Thyroid gland (tissue), 4 donors: ENCODE data around the gene ARHGEF33. TPM values are rescaled to one million over a fixed set of nuclear protein-coding genes. Genes with fewer than 3 reads are reported as not detected.

ENCODE experiments used
- DNase-seq, 2 donors: peaks; one replicate each; pipeline ENCODE4 v3.0.0-alpha.2; 2019
- H3K27ac ChIP-seq, 3 donors: fragments of 200-600 bp; sonication (generic); 1 replicate in 2 of 3; 2 replicates in 1 of 3; pipeline ENCODE4 v1.5.1; 2016 to 2019; ENCODE audit warnings: mild to moderate bottlenecking in 1 of 3, moderate library complexity in 1 of 3
- H3K27me3 ChIP-seq: fragments of 200-600 bp; sonication (generic); one replicate; pipeline ENCODE4 v1.5.1; 2019
- H3K36me3 ChIP-seq, 2 donors: fragments of 200-600 bp; sonication (generic); one replicate each; pipeline ENCODE4 v1.5.1; 2016 to 2019
- H3K4me1 ChIP-seq, 2 donors: fragments of 200-600 bp; sonication (generic); one replicate each; pipeline ENCODE4 v1.5.1; 2017 to 2019
- H3K4me3 ChIP-seq, 3 donors: fragments of 200-600 bp; sonication (generic); replicated peaks in 1 of 3; 1 replicate in 2 of 3; 2 replicates in 1 of 3; pipeline ENCODE4 v1.5.1; 2016; ENCODE audit warnings: mild to moderate bottlenecking in 1 of 3
- H3K9me3 ChIP-seq: fragments of 200-600 bp; sonication (generic); one replicate; pipeline ENCODE4 v1.5.1; 2017
- CTCF ChIP-seq, 6 experiments: fragments of 200-600 bp in 3 of 6; fragments of 450-650 bp in 3 of 6; sonication (generic) in 3 of 6; IDR thresholded peaks; one replicate each; pipeline ENCODE4 v1.5.1; 2016 to 2019; ENCODE audit warnings: antibody characterized with exemption in 6 of 6, mild to moderate bottlenecking in 2 of 6, inconsistent platforms in 1 of 6, moderate library complexity in 1 of 6
- POLR2A ChIP-seq, 2 donors: fragments of 450-650 bp; IDR thresholded peaks; one replicate each; pipeline ENCODE4 v1.6.1; 2017; ENCODE audit warnings: antibody characterized with exemption in 2 of 2, mild to moderate bottlenecking in 2 of 2, moderate library complexity in 1 of 2
- WGBS, 2 donors: methylation state at CpG; one replicate each; pipeline ENCODE4 v1.1.5; 2017; 5-methylcytosine and 5-hydroxymethylcytosine counted together
- intact Hi-C: fragments of 100-400 bp; cut with DNase I; formaldehyde crosslinking; loops from one replicate; pipeline ENCODE4 v1.15.1; 2023
- total RNA-seq, 4 donors: library from RNA; depleted of rRNA; stranded (reverse); fragments of >200 nt; gene quantifications; one replicate each; pipeline ENCODE4 v1.2.3, GENCODE V29; 2016

The ARHGEF33 gene
- total RNA-seq, 4 donors from 2014 or later: 1.3 to 4.6 (median 1.6) TPM

- H3K27ac ChIP-seq: no peak overlapping the region
- H3K9me3 ChIP-seq: no peaks in the 10 kb centered on the region
- peaks cover 0 to 16% of the 10 kb centered on the region in 2 donors for H3K36me3 ChIP-seq
- intact Hi-C loops: no loop called here
- 92 to 94% methylated on average over 3 of the region's 3 CpGs for WGBS, 2 donors
- H3K4me3 ChIP-seq: no peak overlapping the region
- no peaks in the 10 kb centered on the region for H3K27me3 ChIP-seq
- no peaks in the 10 kb centered on the region for H3K4me1 ChIP-seq
- DNase-seq: no peak
- no peak for TF ChIP-seq POLR2A (IDR thresholded peaks at IDR 0.05)
- TF ChIP-seq CTCF (IDR thresholded peaks at IDR 0.05): no peak
Observed at GRCh38 chr2:38866773-38867443, 22.8 kb upstream of the ARHGEF33 start.

- Histone ChIP-seq H3K36me3 (peaks cover 0 to 7% of the 10 kb centered on the region in 2 donors), H3K27me3 (no peaks in the 10 kb centered on the region), H3K9me3 (no peaks in the 10 kb centered on the region), H3K4me1 (peaks cover 0 to 5% of the 10 kb centered on the region in 2 donors), H3K27ac (no peak overlapping the region), H3K4me3 (no peak overlapping the region)
- 97% methylated on average over 3 of the region's 3 CpGs for WGBS, 2 donors
- TF ChIP-seq CTCF (IDR thresholded peaks at IDR 0.05): no peak
- no peak for TF ChIP-seq POLR2A (IDR thresholded peaks at IDR 0.05)
- DNase-seq: no peak
- intact Hi-C loops: no loop called here
Observed at GRCh38 chr2:38871432-38871831, 18.2 kb upstream of the ARHGEF33 start.

- intact Hi-C loops: no loop called here
- no peak overlapping the region for H3K27ac ChIP-seq
- TF ChIP-seq POLR2A (IDR thresholded peaks at IDR 0.05) (no peak), CTCF (IDR thresholded peaks at IDR 0.05) (no peak)
- no peak overlapping the region for H3K4me3 ChIP-seq
- peaks cover 0 to 5% of the 10 kb centered on the region in 2 donors for H3K4me1 ChIP-seq
- no peaks in the 10 kb centered on the region for H3K9me3 ChIP-seq
- H3K27me3 ChIP-seq: no peaks in the 10 kb centered on the region
- no peaks in the 10 kb centered on the region for H3K36me3 ChIP-seq
- 76 to 78% methylated on average over 5 of the region's 5 CpGs for WGBS, 2 donors
- DNase-seq: no peak
Observed at GRCh38 chr2:38873763-38874162, 15.9 kb upstream of the ARHGEF33 start.

GRCh38 chr2:38875227-38875575, 14.5 kb upstream of the ARHGEF33 start:
- Histone ChIP-seq H3K36me3 (no peaks in the 10 kb centered on the region), H3K4me3 (peak overlapping the region; percentile 69 to 76 (median 71)), H3K27me3 (no peaks in the 10 kb centered on the region), H3K27ac (peak overlapping the region in 1 of 3 donors; percentile 13), H3K9me3 (no peaks in the 10 kb centered on the region), H3K4me1 (peaks cover 0 to 5% of the 10 kb centered on the region in 2 donors)
- intact Hi-C loops: no loop called here
- DNase-seq: no peak
- 1 to 2% methylated on average over 9 of the region's 10 CpGs for WGBS, 2 donors
- TF ChIP-seq CTCF (IDR thresholded peaks at IDR 0.05): no peak
- no peak for TF ChIP-seq POLR2A (IDR thresholded peaks at IDR 0.05)

- Histone ChIP-seq H3K36me3 (no peaks in the 10 kb centered on the region), H3K9me3 (no peaks in the 10 kb centered on the region), H3K27me3 (no peaks in the 10 kb centered on the region), H3K4me3 (peak within 1 kb of the TSS; percentile 69 to 76 (median 71)), H3K27ac (peak within 1 kb of the TSS in 1 of 3 donors; percentile 13), H3K4me1 (peaks cover 0 to 5% of the 10 kb centered on the region in 2 donors)
- DNase-seq: peak; percentile 93 to 94
- intact Hi-C loops: no loop called here
- 0 to 1% methylated on average over 6 to 29 of the region's 52 CpGs for WGBS, 2 donors
- TF ChIP-seq POLR2A (IDR thresholded peaks at IDR 0.05) (peak in 1 of 2 donors; percentile 63), CTCF (IDR thresholded peaks at IDR 0.05) (no peak)
Observed at GRCh38 chr2:38875576-38876367, 13.9 kb upstream of the ARHGEF33 start, which contains the start of the genes DHX57 and MORN2. Gene DHX57 (minus strand): TSS chr2:38875934. CDS start chr2:38868405, 7,529 bp downstream. Gene MORN2 (plus strand): TSS chr2:38875976.
